Measurements from ENCODE around the gene PLEKHF1. TPM values are rescaled to one million over a fixed set of nuclear protein-coding genes. Genes with fewer than 3 reads are reported as not detected.
"Not testable (repeated sequence)": the region's sequence is repeated elsewhere in the genome, so short reads cannot be mapped to it uniquely, and the experiment has no call there.

PLEKHF1 gene
- total RNA-seq, 1 donor from 2014 or later: 13.0 TPM

DNA sequence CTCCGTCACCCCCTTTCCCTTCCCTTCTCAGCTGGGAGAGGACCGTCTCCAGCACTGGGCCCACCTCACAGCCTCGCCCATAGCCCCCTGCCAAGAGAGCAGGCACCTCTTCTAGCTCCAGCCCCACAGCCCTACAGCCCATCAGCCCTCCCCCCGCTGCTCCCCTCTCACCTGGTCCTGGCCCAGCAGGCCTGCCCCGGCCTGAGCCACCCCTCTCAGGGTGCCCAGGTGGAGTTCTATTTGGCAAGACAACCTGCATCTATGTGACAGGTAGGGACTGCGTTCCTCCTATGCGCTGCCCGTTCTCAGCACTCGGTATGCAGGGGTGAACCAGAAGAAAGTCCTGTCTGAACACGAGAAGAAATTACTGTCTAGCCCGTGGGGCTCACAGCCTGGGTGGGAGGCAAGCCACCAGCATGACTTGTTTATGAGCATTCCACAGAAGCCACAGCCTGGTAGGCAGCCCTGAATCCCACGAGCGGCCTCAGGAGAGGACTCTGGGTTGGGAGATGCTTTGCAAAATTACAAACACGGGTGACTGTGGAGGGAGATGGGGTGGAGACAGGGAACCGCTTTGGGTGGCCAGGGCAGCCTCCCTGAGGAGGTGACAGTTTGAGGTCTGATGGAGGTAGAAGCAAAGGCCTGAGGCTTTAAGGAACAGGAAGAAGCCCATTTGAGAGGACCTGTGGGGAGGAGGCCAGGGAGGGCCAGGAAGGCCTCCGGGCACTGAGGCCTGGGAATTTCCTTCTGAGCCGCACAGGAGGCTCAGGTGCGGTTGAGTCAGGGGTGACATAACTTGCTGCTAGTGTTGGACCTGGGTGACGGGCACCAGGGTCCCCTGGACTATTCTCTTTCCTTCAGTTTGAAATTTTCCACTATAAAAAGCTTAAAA, 1.2 kb upstream of the PLEKHF1 start:
- no peak for DNase-seq (ENCODE audit: low spot score)

DNA sequence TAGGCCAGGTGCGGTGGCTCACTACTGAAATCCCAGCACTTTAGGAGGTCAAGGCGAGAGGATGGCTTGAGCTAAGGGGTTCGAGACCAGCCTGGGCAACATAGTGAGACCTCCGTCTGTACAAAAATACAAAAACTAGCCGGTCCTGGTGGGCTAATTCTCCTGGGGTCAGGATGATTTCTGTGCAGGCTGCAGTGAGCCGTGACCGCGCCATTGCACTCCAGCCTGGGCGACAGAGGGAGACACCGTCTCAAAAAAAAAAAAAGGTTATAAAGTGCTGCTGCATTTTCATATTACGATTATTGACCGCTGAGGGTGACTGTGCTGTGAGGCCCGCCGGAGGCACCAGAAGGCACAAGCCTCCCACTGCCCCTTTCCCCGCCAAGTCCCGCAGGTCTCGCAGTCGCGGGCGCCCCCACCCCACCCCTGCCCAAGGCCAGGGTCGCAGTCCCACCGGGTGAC, 477 bp upstream of the PLEKHF1 start:
- no peak for DNase-seq (ENCODE audit: low spot score)

DNA sequence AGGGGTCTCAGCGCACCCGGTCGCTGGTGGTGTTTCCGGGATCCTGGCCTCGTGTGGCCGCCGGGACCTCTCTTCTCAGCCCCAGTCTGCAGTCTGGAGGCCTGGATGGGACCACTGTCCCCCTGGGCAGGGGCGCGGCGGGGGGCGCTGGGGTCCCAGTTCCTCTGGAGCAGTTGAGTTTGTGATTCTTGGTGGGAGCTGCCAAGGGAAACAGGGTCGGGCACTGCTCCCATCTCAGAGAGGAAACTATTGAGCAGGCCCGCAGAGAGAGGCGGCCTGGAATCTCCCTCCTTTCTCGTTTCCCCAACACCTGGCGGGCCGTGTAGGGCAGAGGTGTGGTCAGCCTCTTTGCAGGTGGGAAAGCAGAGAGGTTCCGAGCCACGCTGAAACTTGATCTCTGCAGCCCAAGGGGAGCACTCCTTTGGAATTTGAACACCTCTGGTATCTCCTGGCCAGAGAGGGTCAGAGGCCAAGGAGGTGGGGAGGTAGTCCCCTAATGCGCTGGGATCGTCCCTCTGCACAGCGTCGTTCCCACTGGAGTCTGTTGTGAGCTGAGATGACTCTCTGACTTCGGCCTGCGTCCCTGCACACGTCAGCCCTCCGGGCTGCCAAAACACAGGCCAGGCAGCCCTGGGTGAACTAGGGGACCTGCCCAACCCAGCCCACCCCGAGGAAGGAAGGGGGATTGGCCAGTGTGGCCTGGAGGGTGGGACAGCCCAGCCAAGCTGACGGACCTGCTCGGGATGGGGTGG, 741 bp downstream of the PLEKHF1 start:
- no peak for DNase-seq (ENCODE audit: low spot score)

DNA sequence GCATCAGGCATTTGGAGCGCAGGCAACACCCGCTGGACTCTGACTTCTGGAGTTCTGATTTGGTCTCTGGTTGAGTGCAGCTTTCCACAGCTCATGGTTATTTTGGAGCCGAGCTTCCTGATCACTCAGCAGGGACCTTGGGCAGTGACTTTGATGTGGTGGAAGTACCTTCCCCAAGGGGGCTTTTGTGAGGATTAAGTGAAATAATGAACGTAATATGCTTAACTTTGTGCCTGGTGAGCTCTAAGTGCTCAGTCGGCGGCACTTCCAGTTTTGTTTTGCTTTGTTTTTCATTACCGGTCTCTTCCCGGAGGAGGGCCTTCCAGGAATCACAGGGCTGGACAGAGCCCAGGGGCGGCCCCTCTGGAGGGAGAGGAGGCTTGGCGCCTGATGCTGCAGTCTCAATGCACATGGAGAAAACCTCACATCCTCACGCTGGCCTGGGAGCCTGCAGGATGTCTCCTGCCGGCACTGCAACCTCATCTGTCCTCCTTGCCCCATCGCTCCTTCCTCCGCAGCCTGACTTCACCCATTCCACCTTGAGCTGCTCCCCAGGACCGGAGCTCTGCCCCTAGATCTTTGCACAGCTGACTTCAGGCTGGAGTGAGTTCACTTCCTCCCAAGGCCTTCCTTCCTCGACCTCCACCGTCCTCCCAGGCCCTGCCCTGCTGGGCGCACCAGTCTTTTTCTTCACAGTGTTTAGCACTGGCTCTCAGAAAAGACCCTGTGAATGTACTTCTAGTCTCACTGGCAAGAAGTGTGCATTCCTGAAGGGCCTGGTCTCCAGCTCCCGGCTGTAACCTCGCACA, 1.5 kb downstream of the PLEKHF1 start:
- DNase-seq (ENCODE audit: low spot score): peak; percentile 90

DNA sequence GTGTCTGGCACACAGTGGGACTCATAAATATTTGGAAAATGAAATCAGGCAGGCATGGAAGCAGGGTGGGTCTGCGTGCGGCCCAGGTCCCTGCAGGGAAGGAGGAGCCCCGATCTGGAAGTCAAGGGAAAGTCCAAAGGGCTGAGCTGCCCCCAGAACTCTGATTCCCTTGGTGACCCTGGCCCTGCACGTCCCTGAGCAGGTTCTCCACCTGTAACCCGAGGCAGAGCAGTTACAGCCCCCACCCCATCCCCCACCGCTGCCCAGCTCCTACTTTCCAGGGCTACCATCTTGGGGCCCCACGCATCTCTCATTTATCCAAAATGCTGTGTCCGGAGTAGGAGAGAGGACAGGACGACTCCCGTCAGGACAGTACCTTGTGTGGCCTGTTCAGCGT, 2.1 kb downstream of the PLEKHF1 start:
- DNase-seq (ENCODE audit: low spot score): no peak

DNA sequence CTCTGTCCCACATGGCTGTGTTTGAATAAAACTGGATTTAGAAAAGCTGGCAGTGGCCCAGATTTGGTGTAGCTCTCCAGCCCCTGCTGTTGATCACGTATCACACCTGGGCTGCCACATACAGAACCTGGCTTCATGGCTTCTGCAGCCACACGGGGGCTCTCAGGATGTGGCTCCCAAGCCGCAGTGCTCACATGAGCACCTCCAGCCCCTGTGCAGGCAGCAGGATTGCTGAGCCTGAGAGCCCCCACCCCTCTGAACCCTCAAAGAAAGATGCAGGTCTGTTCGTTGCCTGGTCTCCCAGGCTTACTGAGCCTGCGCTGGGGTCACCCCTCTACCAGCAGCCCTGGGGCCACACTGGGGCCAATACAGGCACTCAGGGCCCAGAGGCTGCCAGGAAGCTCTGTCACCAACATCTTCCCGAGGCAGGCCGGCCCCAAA, 2.7 kb downstream of the PLEKHF1 start:
- DNase-seq (ENCODE audit: low spot score): no peak

DNA sequence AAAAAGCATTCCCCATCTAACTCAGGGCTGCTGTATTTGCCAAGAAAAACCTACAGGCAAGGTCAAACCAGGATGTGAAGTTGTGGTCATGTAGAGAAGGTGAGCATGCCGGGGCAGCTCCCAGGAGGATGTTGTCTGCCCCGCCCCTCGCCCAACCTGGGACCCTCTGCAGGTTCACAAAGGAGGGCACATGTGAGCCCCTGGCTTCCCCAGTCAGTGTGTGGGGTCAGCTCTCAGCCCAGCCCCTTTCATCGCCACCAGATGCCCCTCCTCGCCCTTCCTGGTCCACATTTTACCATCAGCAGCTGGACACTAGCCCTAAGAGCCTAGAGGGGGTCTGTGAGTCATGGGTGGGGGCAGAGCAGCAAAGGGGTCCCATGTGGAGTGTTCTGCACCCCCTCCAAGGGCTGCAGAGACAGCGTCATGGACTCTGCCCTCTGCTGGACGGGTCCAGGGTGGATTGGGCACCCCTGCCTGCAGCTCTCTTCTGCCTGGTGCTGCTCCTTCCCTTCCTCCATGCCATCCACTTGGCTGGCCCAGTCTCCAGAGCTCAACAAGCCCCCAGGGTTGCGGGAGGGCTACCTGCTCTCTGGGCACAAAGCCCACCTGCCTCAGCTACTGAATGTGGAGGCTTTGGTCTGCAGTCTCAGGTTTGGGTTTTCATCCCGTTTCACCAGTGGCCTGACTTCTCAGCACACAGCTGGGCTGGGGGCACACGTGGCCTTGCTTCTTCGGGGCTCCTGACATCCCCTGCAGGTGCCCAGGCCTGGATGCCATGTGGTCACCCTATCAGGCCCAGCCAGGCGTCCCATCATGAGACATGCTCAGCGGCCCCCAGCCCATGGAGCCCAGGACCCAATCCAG, 3.7 kb downstream of the PLEKHF1 start:
- no peak for DNase-seq (ENCODE audit: low spot score)

DNA sequence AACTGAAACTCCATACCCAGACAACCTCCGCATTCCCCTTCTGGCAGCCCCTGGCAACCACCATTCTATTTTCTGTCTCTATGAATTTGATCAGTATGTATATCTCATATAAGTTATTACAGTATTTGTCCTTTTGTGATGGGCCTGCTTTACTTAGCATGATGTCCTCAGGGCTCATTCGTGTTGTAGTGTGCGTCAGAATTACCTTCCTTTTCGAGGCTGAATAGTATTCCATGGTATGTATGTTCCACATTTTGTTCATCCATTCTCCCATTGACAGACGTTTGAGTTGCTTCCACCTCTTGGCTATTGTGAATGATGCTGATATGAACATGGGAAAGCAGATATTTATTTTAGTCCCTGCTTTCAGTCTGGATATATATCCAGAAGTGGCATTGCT, 5.0 kb downstream of the PLEKHF1 start:
- no peak for DNase-seq (ENCODE audit: low spot score)

DNA sequence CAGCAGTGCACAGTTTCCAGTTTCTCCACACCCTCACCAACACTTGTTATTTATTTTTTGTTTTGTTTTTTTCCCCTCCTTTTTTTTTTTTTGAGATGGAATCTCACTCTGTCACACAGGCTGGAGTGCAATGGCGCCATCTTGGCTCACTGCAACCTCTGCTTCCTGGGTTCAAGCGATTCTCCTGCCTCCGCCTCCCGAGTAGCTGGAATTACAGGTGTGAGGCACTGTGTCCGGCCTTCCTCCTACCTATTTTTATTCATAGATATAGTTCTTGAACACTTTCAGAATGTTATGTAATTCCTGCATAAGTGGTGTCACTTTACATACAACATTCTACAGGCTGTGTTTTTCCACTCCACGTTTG, 5.7 kb downstream of the PLEKHF1 start:
- not testable (repeated sequence) for DNase-seq (ENCODE audit: low spot score)

DNA sequence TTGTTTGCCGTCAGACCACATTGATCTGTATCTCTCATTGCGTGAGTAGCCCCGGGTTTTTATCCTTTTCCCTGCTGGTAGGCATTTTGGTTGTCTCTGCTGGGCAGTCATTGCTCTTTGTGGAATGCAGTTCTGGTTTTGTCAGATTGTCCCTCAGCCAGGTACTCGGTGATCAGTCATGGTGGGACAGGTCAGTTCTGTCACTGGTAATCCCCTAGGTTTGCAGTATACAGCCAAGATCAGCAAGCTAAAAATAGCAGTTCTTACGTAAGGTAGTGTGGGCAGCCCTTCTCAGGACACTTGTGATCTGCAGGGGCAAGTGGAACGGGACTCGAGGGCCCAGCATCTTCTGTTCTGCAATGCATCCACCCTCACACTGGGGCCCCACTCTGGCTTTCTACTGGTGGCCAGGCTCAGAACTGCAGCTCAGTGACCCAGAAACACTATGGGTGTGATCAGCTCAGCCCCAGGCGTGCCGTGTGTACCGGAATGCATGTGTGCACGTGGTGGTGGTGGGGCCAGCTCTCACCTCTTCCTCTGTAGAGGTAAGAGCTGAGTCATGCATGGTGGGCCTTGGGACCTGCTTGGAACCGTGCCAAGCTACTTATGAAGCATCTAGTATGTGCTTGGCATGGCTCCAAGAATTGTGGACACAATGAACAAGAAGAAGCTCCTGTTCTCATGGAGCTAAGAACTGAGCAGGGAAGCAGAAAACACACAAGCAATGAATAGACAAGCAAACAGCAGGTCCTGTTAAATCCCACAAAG, 6.3 kb downstream of the PLEKHF1 start:
- peak; percentile 63 for DNase-seq (ENCODE audit: low spot score)

DNA sequence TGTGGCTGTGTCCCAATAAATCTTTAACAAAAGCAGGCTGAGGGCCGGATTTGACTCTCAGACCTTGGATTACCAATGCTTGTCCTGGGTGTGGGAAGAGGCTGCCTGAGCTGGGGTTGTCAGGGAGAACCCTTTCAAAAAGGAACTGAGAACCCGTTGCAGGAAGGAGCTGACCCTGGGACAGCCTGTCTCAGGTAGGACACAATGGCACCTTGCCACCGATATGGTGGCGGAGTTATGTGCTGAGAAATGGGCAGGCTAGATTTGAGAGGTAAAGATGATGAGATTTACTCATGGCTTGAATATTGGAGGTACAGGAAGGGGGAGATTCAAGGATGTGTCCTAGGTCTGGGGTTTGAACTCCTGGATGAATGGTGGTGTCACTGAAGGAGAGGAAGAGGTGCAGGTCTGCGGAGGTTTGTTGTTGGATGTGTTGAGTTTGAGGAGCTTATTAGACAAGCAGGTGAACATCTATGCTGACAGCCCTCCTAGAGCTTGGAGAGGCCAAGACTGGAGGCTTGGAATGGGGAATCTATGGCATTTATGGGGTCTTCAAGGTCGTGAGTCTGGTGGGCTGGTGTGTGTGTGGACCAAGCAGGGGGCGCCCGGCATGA, 7.2 kb downstream of the PLEKHF1 start:
- DNase-seq (ENCODE audit: low spot score): no peak

DNA sequence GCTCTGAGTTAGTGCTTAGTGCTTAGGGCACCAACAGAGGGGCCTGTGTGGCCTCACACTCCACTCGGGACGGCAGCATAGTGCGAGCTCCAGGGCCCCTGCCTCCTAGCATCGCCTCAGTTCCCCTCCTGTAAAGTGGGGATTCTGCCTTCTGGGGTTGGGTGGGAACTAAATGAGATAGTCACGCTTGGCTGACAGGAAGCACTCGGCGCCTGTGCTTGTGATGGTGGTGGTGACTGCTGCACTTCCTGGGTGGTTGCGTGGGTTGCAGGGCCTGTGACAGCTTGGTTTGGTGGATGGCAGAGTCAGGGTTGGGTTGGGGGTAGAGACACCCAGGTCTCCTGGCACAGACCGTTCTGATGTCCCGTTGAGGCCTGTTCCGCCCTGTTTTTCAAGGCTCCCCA, 7.7 kb downstream of the PLEKHF1 start:
- no peak for DNase-seq (ENCODE audit: low spot score)

DNA sequence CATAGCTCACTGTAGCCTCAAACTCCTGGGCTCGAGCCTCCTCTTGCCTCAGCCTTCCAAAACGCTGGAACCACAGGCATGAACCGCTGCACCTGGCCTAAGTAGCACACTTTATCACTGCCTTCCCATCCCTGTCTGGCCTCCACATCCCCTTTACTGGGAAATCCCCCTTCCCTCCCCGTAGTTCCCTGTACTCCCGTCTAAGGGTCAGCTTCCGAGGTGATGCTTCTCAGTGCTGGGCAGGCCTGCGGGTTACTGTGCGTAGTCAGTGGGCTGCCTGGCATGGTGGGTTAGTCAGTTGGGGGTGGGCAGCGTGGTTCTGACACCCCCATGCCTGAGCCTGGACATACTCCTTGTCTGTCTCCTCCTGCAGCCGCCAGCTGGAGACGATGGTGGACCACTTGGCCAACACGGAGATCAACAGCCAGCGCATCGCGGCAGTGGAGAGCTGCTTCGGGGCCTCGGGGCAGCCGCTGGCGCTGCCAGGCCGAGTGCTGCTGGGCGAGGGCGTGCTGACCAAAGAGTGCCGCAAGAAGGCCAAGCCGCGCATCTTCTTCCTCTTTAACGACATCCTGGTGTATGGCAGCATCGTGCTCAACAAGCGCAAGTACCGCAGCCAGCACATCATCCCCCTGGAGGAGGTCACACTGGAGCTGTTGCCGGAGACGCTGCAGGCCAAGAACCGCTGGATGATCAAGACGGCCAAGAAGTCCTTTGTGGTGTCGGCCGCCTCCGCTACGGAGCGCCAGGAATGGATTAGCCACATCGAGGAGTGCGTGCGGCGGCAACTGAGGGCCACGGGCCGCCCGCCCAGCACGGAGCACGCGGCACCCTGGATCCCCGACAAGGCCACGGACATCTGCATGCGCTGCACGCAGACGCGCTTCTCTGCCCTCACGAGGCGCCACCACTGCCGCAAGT, 8.4 kb downstream of the PLEKHF1 start:
- no peak for DNase-seq (ENCODE audit: low spot score)

DNA sequence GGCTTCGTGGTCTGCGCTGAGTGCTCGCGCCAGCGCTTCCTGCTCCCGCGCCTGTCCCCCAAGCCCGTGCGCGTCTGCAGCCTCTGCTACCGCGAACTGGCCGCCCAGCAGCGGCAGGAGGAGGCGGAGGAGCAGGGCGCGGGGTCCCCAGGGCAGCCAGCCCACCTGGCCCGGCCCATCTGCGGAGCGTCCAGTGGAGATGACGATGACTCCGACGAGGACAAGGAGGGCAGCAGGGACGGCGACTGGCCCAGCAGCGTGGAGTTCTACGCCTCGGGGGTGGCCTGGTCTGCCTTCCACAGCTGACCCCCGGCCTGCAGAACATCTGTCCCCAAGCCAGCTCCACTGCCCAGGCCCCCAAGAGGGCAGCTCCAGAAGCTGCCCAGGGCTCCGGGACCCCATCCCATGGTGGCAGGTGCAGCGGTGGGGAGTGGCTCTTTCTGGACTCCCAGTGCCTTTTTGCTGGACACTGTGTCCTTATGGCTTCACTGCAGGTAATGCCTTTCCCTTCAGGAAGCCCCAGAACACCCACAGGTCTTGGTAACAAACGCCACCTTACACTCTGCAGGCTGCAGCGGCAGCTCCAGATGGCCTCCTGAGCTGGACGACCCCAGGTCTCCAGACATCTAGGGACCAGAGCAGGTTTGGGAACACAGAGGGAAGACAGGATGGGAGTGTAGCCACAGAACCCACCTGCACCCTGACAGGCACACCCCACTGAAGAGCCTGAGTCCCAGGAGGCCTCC, 9.3 kb downstream of the PLEKHF1 start:
- DNase-seq (ENCODE audit: low spot score): no peak

DNA sequence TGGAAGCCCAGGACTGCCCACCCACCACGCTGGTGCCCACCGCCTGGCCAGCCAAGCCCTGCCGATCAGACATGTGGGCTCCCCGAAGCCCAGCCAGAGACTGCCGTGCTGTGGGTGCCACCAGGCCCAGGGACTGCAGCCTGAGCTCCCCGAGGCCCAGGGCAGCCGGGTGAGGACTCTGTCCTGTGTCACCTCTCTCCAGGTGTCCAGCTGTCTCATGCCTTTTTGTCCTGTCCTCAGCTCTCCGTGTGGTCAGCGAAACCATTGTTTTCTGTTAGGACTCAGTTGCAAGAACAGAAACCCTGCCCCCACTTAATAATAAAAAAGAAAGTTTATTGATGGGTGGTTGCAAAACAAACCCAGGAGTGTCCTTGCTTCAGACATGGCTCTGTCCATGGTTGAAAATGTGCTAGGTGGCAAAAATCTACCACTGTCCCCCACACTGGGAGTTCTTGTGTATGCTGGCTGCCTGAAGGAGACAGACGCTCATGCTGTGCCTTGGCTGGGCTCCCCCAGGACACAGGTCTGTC, 9.9 kb downstream of the PLEKHF1 start:
- no peak for DNase-seq (ENCODE audit: low spot score)

DNA sequence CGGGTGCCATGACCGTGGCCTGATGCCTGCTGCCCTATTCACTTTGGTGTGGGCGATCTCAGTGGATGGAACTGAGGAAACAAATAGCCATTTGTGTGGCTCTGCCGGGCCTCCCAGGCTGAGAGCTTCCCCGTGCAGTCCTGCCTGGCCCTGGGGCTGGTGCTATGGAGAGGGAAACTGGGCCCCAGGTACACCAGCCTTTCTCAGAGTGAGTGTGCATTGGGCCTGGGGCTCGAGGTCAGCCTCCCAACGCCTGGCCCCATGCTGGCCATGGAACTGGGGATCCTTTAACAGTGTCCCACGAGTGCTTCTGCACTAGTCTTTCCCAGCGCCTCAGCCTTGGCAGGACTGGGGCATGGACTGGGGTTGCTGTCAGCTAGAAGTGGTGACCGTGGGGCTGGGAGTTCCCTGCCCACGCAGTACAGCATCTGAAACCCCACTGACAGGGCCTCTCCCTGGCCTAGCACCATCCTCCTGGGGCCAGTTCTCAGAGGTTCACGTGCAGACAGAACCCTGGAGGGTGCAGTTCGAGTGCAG, 10.5 kb downstream of the PLEKHF1 start:
- DNase-seq (ENCODE audit: low spot score): no peak

DNA sequence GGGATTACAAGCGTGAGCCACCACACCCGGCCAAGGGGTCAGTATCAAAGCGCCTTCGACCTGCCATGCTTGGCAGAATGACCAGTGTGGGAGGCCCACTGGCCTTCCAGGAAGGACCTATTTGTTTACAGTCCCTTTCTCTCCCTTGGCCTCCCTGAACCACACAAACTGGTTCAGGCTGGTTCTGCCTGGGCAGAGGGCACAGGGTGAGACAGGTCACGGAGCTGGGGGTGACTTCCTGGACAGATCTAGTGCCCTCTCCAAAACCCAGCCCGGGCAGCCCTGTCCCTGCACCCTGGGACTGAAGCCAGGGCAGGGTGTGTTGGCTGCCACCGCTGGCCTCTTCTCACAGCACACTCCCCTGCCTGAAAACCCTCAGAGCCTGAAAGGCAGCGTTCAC, 11.3 kb downstream of the PLEKHF1 start:
- DNase-seq (ENCODE audit: low spot score): no peak

All from umbilical cord (tissue), 2 donors.